ENCODE data around the gene ZNF514. TPM values are rescaled to one million over a fixed set of nuclear protein-coding genes. Genes with fewer than 3 reads are reported as not detected.
A peak's percentile ranks its signal among the peaks of the same experiment; 100 is the strongest.

Gene ZNF514
- total and polyA plus RNA-seq, 2 of the 8 experiments (the other 6 are each of a cell fraction or from before 2014, with no cell fraction given) = 5.3 to 13.3 TPM

DNA sequence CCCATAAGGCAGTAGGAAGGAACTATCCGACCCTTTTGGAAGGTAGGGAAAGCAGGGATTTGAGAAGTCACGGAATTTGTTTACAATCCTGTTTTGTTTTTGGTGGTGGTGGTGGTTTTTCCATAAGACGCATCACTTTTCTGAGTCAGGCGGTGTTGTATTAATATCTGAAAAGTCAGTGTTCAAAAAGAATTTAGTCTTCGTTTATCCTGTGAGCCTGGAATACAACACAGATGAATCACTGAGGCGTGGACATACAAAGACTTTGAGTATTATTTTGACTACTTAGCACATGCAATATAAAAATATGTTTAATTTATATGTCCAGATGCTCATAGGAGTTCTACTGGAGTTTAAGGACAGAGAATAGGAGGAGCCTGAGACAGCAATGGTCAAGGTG, 48.5 kb upstream of the ZNF514 start:
- no peak overlapping the region for H3K14ac ChIP-seq (ENCODE audit: insufficient read length)
- POLR2A ChIA-PET (ENCODE audit: partially characterized antibody) = no interaction called here
- 0 out of 2 replicates have a peak, but pooled peaks cover 2% of the 10 kb centered on the region for H3K79me1 ChIP-seq (ENCODE audit: low read depth, low read length)
- H2AK5ac ChIP-seq (ENCODE audit: low read depth, low read length) = no peak overlapping the region
- peaks cover 2 to 43% (median 23%) of the 10 kb centered on the region in 4 experiments; a peak in 7 of 8 replicates for H3K36me3 ChIP-seq (ENCODE audit: control insufficient read depth in 2 of 4, insufficient read depth in 4 of 4, low read length in 3 of 4)
- peak overlapping the region in 2 of 4 experiments; percentile 52 to 86; a peak in 4 of 7 replicates for H3K9ac ChIP-seq (replicated peaks in 1 of 4; ENCODE audit: extremely low read depth in 1 of 4, low read depth in 3 of 4, low read length in 3 of 4)
- H3K18ac ChIP-seq (ENCODE audit: extremely low read depth, low read length) = no peak overlapping the region
- DNase-seq (ENCODE audit: low read depth in 1 of 2, low spot score in 2 of 2) (no peak), FAIRE-seq (no peak)
- H2BK120ac ChIP-seq (replicated peaks; ENCODE audit: low read depth, low read length) = no peak overlapping the region
- WGBS, 2 experiments (ENCODE audit: extremely low coverage in 1 of 2, insufficient coverage in 1 of 2, insufficient read length in 1 of 2, insufficient replicate concordance in 2 of 2, low coverage in 1 of 2, low lambda C conversion rate in 2 of 2, missing lambda C conversion rate in 1 of 2) = 80% methylated on average over 6 of the region's 6 CpGs; no CpG with 5 or more reads in 1 of the 2 experiments
- H2BK12ac ChIP-seq (ENCODE audit: low read depth, low read length) = no peak overlapping the region
- no peak overlapping the region for H4K91ac ChIP-seq (replicated peaks; ENCODE audit: insufficient read length, low read length)
- no peak overlapping the region for H3K27ac ChIP-seq (ENCODE audit: low read depth, low read length)
- TF ChIP-seq HDAC6 (IDR thresholded peaks at IDR 0.05; ENCODE audit: low read depth, low read length) = no peak
- TF ChIP-seq TBP (IDR thresholded peaks at IDR 0.05; ENCODE audit: low read depth, low read length) = no peak
- TF ChIP-seq CBX5 (IDR thresholded peaks at IDR 0.05; ENCODE audit: low read depth, low read length) = no peak
- TF ChIP-seq E2F6 (IDR thresholded peaks at IDR 0.05) = no peak
- H2AFZ ChIP-seq (ENCODE audit: low read length) = peak overlapping the region; percentile 74
- H3K23ac ChIP-seq (ENCODE audit: insufficient read length) = no peak overlapping the region
- peaks cover 0 to 4% (median 2%) of the 10 kb centered on the region in 4 experiments; a peak in 2 of 7 replicates for H3K4me1 ChIP-seq (replicated peaks in 1 of 4; ENCODE audit: control insufficient read depth in 3 of 4, insufficient read depth in 4 of 4, low read length in 3 of 4)
- peak overlapping the region; percentile 75 to 77 for H3K4me2 ChIP-seq (ENCODE audit: insufficient read depth in 1 of 2, low read depth in 2 of 2, low read length in 2 of 2)
- H3K79me2 ChIP-seq (ENCODE audit: control insufficient read depth in 1 of 2, insufficient read depth in 2 of 2, low read length in 2 of 2) = peaks cover 2 to 4% of the 10 kb centered on the region in 2 experiments; a peak in 2 of 4 replicates
- no peak overlapping the region for H3K56ac ChIP-seq (replicated peaks; ENCODE audit: insufficient read length, low read depth, low read length)
- peaks cover 0 to 10% (median 0%) of the 10 kb centered on the region in 4 experiments; a peak in 3 of 7 replicates for H3K27me3 ChIP-seq (replicated peaks in 1 of 4; ENCODE audit: control insufficient read depth in 3 of 4, extremely low read depth in 1 of 4, insufficient read depth in 3 of 4, low read length in 3 of 4)
- H2BK15ac ChIP-seq (ENCODE audit: low read length) = no peak overlapping the region
- no peak overlapping the region for H2BK5ac ChIP-seq (ENCODE audit: low read depth, low read length)
- peak overlapping the region; percentile 47 to 88 (median 76) for H3K4me3 ChIP-seq (ENCODE audit: extremely low read depth in 1 of 4, insufficient read depth in 2 of 4, low read depth in 3 of 4, low read length in 4 of 4)
- H3K9me3 ChIP-seq (ENCODE audit: insufficient read depth in 2 of 2, low read depth in 1 of 2, low read length in 1 of 2) = peaks cover 31 to 36% of the 10 kb centered on the region in 2 experiments
- no peak overlapping the region for H3K4ac ChIP-seq (replicated peaks; ENCODE audit: insufficient read length, low read depth, low read length)
- H4K8ac ChIP-seq (ENCODE audit: extremely low read depth, insufficient read depth, low read length) = no peak overlapping the region
- no peak overlapping the region for H4K5ac ChIP-seq (ENCODE audit: insufficient read length, low read depth, low read length)
- CTCF ChIA-PET (ENCODE audit: partially characterized antibody) = no interaction called here
- H3K23me2 ChIP-seq (ENCODE audit: low read depth, low read length) = peaks cover 6% of the 10 kb centered on the region; the same call in 1 of the 2 replicates
- H4K20me1 ChIP-seq (replicated peaks in 1 of 2; ENCODE audit: control insufficient read depth in 1 of 2, insufficient read depth in 2 of 2, low read length in 2 of 2) = no peaks in the 10 kb centered on the region
- H2BK20ac ChIP-seq (ENCODE audit: low read length) = no peak overlapping the region

Data from H1 (cell line).